K562 (cell line): ENCODE data around the gene OR10A3. TPM values are rescaled to one million over a fixed set of nuclear protein-coding genes. Genes with fewer than 3 reads are reported as not detected.

Experiments used
- ATAC-seq: fragments of 200-7000 bp; cut with Tn5 transposase; 3 replicates; pipeline ENCODE4 v1.9.1; 2020; ENCODE audit warnings: moderate library complexity
- BruUV-seq: library from RNA; stranded (reverse); fragments of 400-500 nt; replicated peaks from 2 replicates; lab custom pipeline; 2021; lab: Mats Ljungman, UMichigan
- CTCF ChIA-PET: fragments of 300-600 bp; formaldehyde crosslinking; extraction: SDS; loops from one replicate; lab custom pipeline; 2021; ENCODE audit warnings: low intra/inter-chr PET ratio; lab: Yijun Ruan, JAX
- POLR2A ChIA-PET: fragments of 300-600, 350-650 bp; sonication (Branson Sonifier 250); formaldehyde crosslinking; extraction: SDS; loops from one replicate; lab custom pipeline; 2021; ENCODE audit warnings: antibody characterized with exemption, inconsistent platforms; lab: Yijun Ruan, JAX
- DNase-seq, 4 experiments: peaks; one replicate each; pipeline versions ENCODE4 v3.0.0 to v3.0.0-alpha.2; 2011 to 2018; ENCODE audit warnings: low spot score in 3 of 4, mixed read lengths in 3 of 4; ENCODE audit errors: extremely low read depth in 1 of 4
- FAIRE-seq: peaks from 2 replicates; lab custom pipeline; 2011; peaks lifted over from hg19 to GRCh38; lab: Jason Lieb, UNC
- H2AFZ ChIP-seq: 2 replicates; pipeline ENCODE4 v1.6.0; 2011; ENCODE audit warnings: low read depth, low read length, control low read depth, inconsistent platforms
- H3K27ac ChIP-seq: fragments of 200-600 bp; 3 replicates; pipeline ENCODE4 v1.8.0; 2011; ENCODE audit warnings: low read depth, mild to moderate bottlenecking, control low read depth, inconsistent platforms, low read length, moderate library complexity, mixed read lengths; ENCODE audit errors: extremely low read depth
- H3K27me3 ChIP-seq, 2 experiments: fragments of 300-600 bp in 1 of 2; 2 replicates in 1 of 2; 3 replicates in 1 of 2; pipeline versions ENCODE4 v1.6.0 to v1.8.0; 2011; ENCODE audit warnings: inconsistent platforms in 2 of 2, low read length in 2 of 2, mild to moderate bottlenecking in 1 of 2, mixed read lengths in 1 of 2, moderate library complexity in 1 of 2; ENCODE audit not compliant: control insufficient read depth in 2 of 2, insufficient read depth in 2 of 2
- H3K36me3 ChIP-seq: fragments of 300-600 bp; 3 replicates; pipeline ENCODE4 v1.8.0; 2011; ENCODE audit warnings: mild to moderate bottlenecking, low read length, inconsistent platforms; ENCODE audit not compliant: control insufficient read depth, insufficient read depth
- H3K4me1 ChIP-seq, 2 experiments: fragments of 200-600 bp in 1 of 2; replicated peaks in 1 of 2; 2 replicates in 1 of 2; 3 replicates in 1 of 2; pipeline versions ENCODE4 v1.5.1 to v1.8.0; 2011; ENCODE audit warnings: inconsistent platforms in 2 of 2, low read length in 2 of 2, mild to moderate bottlenecking in 1 of 2, mixed read lengths in 1 of 2, moderate library complexity in 1 of 2; ENCODE audit not compliant: control insufficient read depth in 2 of 2, insufficient read depth in 2 of 2
- H3K4me2 ChIP-seq: 2 replicates; pipeline ENCODE4 v1.6.1; 2011; ENCODE audit warnings: low read length, control low read depth, inconsistent platforms, mixed read lengths; ENCODE audit not compliant: insufficient read depth
- H3K4me3 ChIP-seq: fragments of 200-600 bp; sonication (generic), shearing (Covaris generic); 2 replicates; pipeline ENCODE4 v1.5.1; 2016; ENCODE audit warnings: control low read depth, inconsistent platforms
- H3K79me2 ChIP-seq: fragments of 200-600 bp; 3 replicates; pipeline ENCODE4 v1.8.0; 2011; ENCODE audit warnings: low read length, inconsistent platforms; ENCODE audit not compliant: control insufficient read depth, insufficient read depth
- H3K9ac ChIP-seq, 2 experiments: 2 replicates each; pipeline versions ENCODE4 v1.6.0 to v1.6.1; 2011; ENCODE audit warnings: low read depth in 2 of 2, low read length in 2 of 2, control low read depth in 1 of 2, inconsistent platforms in 1 of 2, mild to moderate bottlenecking in 1 of 2, mixed read lengths in 1 of 2; ENCODE audit not compliant: insufficient read depth in 1 of 2
- H3K9me1 ChIP-seq: one replicate; pipeline ENCODE4 v1.6.0; 2011; ENCODE audit warnings: inconsistent platforms, mild to moderate bottlenecking, low read length, moderate library complexity; ENCODE audit not compliant: control insufficient read depth, insufficient read depth
- H3K9me3 ChIP-seq: replicated peaks from 2 replicates; pipeline ENCODE4 v1.5.1; 2011; ENCODE audit warnings: low read depth, low read length, inconsistent platforms; ENCODE audit not compliant: control insufficient read depth, insufficient read depth
- H4K20me1 ChIP-seq: replicated peaks from 2 replicates; pipeline ENCODE4 v1.6.1; 2011; ENCODE audit warnings: low read length, inconsistent platforms, mixed read lengths; ENCODE audit not compliant: control insufficient read depth, insufficient read depth
- CBX3 ChIP-seq, 2 experiments: IDR thresholded peaks; 1 replicate in 1 of 2; 2 replicates in 1 of 2; pipeline ENCODE4 v1.6.1; 2012; ENCODE audit warnings: inconsistent platforms in 2 of 2, low read length in 2 of 2, borderline replicate concordance in 1 of 2, control low read depth in 1 of 2
- ESRRA ChIP-seq: fragments of 450-650 bp; IDR thresholded peaks from 2 replicates; pipeline ENCODE4 v1.6.1; 2014; ENCODE audit warnings: low read depth, mild to moderate bottlenecking, moderate library complexity, borderline replicate concordance
- NR2C2 ChIP-seq, 2 experiments: fragments of 200-800 bp in 1 of 2; sonication (Bioruptor generic) in 1 of 2; sonication (generic) in 1 of 2; formaldehyde crosslinking in 1 of 2; IDR thresholded peaks; 2 replicates each; pipeline versions ENCODE4 v1.6.1 to v1.8.0; 2016 to 2022; ENCODE audit warnings: mild to moderate bottlenecking in 1 of 2, missing compliant biosample characterization in 1 of 2, missing genetic modification characterization in 1 of 2, missing genetic modification reagents in 1 of 2
- NRF1 ChIP-seq, 2 experiments: fragments of 450-650 bp; IDR thresholded peaks in 1 of 2; conservative IDR thresholded peaks in 1 of 2; 2 replicates each; pipeline ENCODE4 v1.6.1; 2014; ENCODE audit warnings: mild to moderate bottlenecking in 2 of 2
- THAP12 ChIP-seq: fragments of 250-450 bp; sonication (Bioruptor Pico); IDR thresholded peaks from 2 replicates; pipeline ENCODE4 v1.9.0; 2021; ENCODE audit warnings: mild to moderate bottlenecking, inconsistent platforms
- ZNF121 ChIP-seq: sonication (generic); formaldehyde crosslinking; conservative IDR thresholded peaks from 2 replicates; pipeline ENCODE4 v1.8.0; 2022; ENCODE audit warnings: missing genetic modification reagents
- ZNF3 ChIP-seq: fragments of 250-450 bp; sonication (Bioruptor Pico); IDR thresholded peaks from 2 replicates; pipeline ENCODE4 v1.5.0; 2021; ENCODE audit warnings: mild to moderate bottlenecking, moderate library complexity
- ZNF668 ChIP-seq: fragments of 250-450 bp; sonication (Bioruptor Pico); IDR thresholded peaks from 2 replicates; pipeline ENCODE4 v1.8.0; 2022; ENCODE audit warnings: mild to moderate bottlenecking, inconsistent platforms
- ZNF830 ChIP-seq: fragments of 250-450 bp; sonication (Bioruptor Pico); IDR thresholded peaks from 2 replicates; pipeline ENCODE4 v1.5.0; 2021; ENCODE audit warnings: mild to moderate bottlenecking
- WGBS: fragments of 100-300 bp; shearing (Covaris generic); methylation state at CpG from one replicate; pipeline ENCODE4 v1.1.6; 2016; ENCODE audit warnings: low coverage, mixed read lengths; ENCODE audit not compliant: insufficient coverage; ENCODE audit errors: missing lambda C conversion rate; 5-methylcytosine and 5-hydroxymethylcytosine counted together
- in situ Hi-C: fragments of 300-500 bp; cut with MboI; formaldehyde crosslinking; loops from 4 replicates; pipeline ENCODE4 v1.15.0; 2018; ENCODE audit warnings: inconsistent platforms, mixed read lengths
- intact Hi-C: fragments of 100-400 bp; cut with micrococcal nuclease; formaldehyde crosslinking; loops from 2 replicates; pipeline ENCODE4 v1.14.2; 2022
- polyA plus RNA-seq, 8 experiments: library from polyadenylated mRNA; depleted of rRNA in 4 of 8; stranded (reverse) in 5 of 8; unstranded in 3 of 8; fragments of >200 nt; fragmentation: Nextera tagmentation in 2 of 8; fragmentation: Illumina TruSeq in 1 of 8; extraction: Ambion mirVana in 2 of 8; extraction: Trizol in 1 of 8; gene quantifications; 2 replicates each; pipeline versions ENCODE4 v1.2.1 to v1.2.3, GENCODE V29; 2011 to 2014; ENCODE audit warnings: inconsistent platforms in 1 of 8, missing spikeins in 1 of 8
- total RNA-seq, 7 experiments: library from RNA; depleted of rRNA in 6 of 7; stranded (reverse); fragments of >200 nt in 6 of 7; fragmentation: Illumina TruSeq in 2 of 7; extraction: Trizol in 2 of 7; gene quantifications; 2 replicates each; pipeline versions ENCODE4 v1.2.1 to v1.2.3, GENCODE V29; 2011 to 2021; ENCODE audit warnings: low replicate concordance in 1 of 7

The OR10A3 gene
- total and polyA plus RNA-seq, 9 of the 15 experiments (the other 6 are each of a cell fraction or from before 2014, with no cell fraction given): not detected

GRCh38 chr11:7964261-7964660 is 22.8 kb upstream of the OR10A3 start (continued):
- no peak for TF ChIP-seq ZNF3 (CRISPR knock-in tag)
- no peak for TF ChIP-seq CBX3 (IDR thresholded peaks at IDR 0.05; ENCODE audit: borderline replicate concordance in 1 of 2, low read length in 2 of 2)
- no peak for TF ChIP-seq NR2C2 (CRISPR knock-in tag; IDR thresholded peaks at IDR 0.05)
- TF ChIP-seq NR2C2 (tag; IDR thresholded peaks at IDR 0.05): no peak
- TF ChIP-seq ZNF121 (CRISPR knock-in tag): no peak
- TF ChIP-seq ZNF668 (CRISPR knock-in tag): no peak
- no peak for TF ChIP-seq ESRRA

GRCh38 chr11:7955191-7955590 is 13.7 kb upstream of the OR10A3 start:
- Histone ChIP-seq H2AFZ (no peak overlapping the region), H3K27me3 (peaks cover under 1 to 5% of the 10 kb centered on the region in 2 experiments; a peak in 3 of 5 replicates), H4K20me1 (no peaks in the 10 kb centered on the region), H3K79me2 (no peaks in the 10 kb centered on the region), H3K9me1 (no peaks in the 10 kb centered on the region), H3K4me2 (no peak overlapping the region), H3K9ac (no peak overlapping the region), H3K27ac (no peak overlapping the region), H3K4me3 (no peak overlapping the region), H3K9me3 (no peaks in the 10 kb centered on the region), H3K36me3 (no peaks in the 10 kb centered on the region), H3K4me1 (no peaks in the 10 kb centered on the region)
- ChIA-PET CTCF (no interaction called here), POLR2A (no interaction called here)
- FAIRE-seq: no peak
- BruUV-seq: no TSS peak
- in situ Hi-C loops (no loop called here), intact Hi-C loops (no loop called here)
- no peak for TF ChIP-seq THAP12
- TF ChIP-seq NRF1 (conservative IDR thresholded peaks at IDR 0.05 in 1 of 2, IDR thresholded peaks at IDR 0.05 in 1 of 2): no peak
- TF ChIP-seq ZNF830 (CRISPR knock-in tag): no peak
- no peak for ATAC-seq
- 0% methylated on average over 1 of the region's 1 CpG for WGBS
- DNase-seq: no peak
